ENCODE results near the gene SS18. TPM values are rescaled to one million over a fixed set of nuclear protein-coding genes. Genes with fewer than 3 reads are reported as not detected.
"Not testable (repeated sequence)": the region's sequence is repeated elsewhere in the genome, so short reads cannot be mapped to it uniquely, and the experiment has no call there.

Gene SS18
- 148 and 151 TPM in 2 replicates for total RNA-seq (2014; rRNA removed; shearing (Covaris generic))

GRCh38 chr18:26090130-26091046 lies at the start of gene SS18:
SS18 (minus strand) TSS chr18:26090613; CDS start chr18:26090569, 44 bp downstream.
- DNase-seq (ENCODE audit: low read depth), result peak; percentile 94

GRCh38 chr18:26135548-26135947 lies 45.1 kb upstream of the SS18 start:
- DNase-seq (ENCODE audit: low read depth), result no peak

DNA sequence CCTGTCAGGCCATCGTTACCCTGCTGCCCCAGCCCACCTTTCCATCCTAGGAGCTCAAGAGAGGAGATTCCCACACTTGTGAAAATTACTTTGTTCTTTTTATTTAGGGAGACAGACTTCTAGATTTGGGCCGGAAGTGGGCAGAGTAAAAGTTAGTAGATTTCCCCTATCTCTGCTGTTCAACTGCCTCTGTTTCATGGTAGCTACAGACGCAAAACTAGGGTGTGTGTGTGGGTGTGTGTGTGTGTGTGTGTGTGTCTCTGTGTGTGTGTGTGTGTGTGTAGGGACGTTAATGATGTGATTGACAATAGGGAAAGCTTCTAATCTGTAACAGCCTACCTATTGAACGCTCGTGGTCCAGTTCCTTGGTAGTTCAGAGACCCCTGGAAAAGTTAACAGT lies 43.7 kb upstream of the SS18 start:
- DNase-seq (ENCODE audit: low read depth), result no peak

GRCh38 chr18:26133652-26134051 lies 43.2 kb upstream of the SS18 start, which contains the start of gene PSMA8:
PSMA8 (plus strand) TSS chr18:26133869; CDS start chr18:26133966, 97 bp downstream.
- DNase-seq (ENCODE audit: low read depth), result no peak

DNA sequence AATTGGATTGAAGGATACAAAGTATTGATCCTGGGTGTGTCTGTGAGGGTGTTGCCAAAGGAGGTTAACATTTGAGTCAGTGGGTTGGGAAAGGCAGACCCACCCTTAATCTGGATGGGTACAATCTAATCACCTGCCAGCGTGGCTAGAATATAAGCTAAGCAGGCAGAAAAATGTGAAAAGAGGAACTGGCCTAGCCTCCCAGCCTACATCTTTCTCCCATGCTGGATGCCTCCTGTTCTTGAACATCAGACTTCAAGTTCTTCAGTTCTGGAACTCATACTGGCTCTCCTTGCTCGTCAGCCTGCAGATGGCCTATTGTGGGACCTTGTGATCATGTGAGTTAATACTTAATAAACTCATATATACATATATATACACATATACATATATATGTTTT lies 37.8 kb upstream of the SS18 start:
- not testable (repeated sequence) for DNase-seq (ENCODE audit: low read depth)

GRCh38 chr18:26127786-26128185 lies 37.4 kb upstream of the SS18 start:
- no peak for DNase-seq (ENCODE audit: low read depth)

GRCh38 chr18:26121994-26122393 lies 31.6 kb upstream of the SS18 start:
- DNase-seq (ENCODE audit: low read depth), result peak; percentile 21

DNA sequence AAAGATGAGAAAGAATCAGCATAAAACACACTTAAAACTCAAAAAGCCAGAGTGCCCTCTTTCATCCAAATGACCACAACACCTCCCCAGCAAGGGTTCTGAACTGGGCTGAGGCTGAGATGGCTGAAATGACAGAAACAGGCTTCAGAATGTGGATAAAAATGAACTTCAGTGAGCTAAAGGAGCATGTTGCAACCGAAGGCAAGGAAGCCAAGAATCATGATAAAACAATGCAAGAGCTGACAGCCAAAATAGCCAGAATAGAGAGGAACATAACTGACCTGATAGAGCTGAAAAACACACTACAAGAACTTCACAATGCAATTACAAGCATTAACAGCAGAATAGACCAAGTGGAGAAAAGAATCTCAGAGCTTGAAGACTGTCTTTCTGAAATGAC lies 31.1 kb upstream of the SS18 start:
- no peak for DNase-seq (ENCODE audit: low read depth)

DNA sequence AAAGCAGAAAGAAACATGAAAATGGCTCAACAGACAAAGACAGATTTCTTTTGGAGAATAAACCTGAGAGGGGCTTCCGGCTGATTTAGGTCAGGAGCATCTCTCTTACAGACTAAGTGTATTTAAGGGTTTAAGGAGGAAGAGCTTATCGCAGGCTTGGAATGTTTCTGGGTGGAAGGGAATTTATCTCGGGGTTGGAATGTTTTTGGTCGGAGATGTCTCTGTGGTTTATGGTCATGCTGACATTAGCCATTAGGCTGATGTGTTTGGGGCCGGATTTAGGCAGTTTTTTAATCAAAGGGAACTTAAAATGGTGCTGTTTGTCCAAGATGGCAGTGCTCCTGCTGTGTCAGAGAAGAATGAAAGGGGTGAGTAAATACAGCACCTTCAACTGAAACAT lies 28.8 kb upstream of the SS18 start:
- peak; percentile 24 for DNase-seq (ENCODE audit: low read depth)

GRCh38 chr18:26104035-26104434 lies 13.6 kb upstream of the SS18 start:
- no peak for DNase-seq (ENCODE audit: low read depth)

DNA sequence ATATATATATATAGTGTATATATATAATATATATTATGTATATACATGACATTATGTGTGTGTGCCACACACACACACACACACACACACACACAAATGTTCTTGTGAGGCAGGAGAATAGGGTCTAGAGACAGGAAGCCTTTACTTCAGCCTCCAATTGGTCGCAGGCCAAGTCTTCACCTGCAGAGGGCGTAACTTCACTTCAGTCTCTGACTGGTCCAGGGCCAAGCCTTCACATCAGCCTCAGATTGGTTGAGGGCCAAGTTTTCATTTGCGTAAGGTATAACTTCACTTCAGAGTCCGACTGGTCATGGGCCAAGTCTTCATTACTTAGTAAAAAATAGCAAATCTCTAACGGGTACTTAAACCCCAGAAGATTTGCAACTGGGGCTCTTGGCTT lies 13.2 kb upstream of the SS18 start:
- DNase-seq (ENCODE audit: low read depth), result peak; percentile 12

DNA sequence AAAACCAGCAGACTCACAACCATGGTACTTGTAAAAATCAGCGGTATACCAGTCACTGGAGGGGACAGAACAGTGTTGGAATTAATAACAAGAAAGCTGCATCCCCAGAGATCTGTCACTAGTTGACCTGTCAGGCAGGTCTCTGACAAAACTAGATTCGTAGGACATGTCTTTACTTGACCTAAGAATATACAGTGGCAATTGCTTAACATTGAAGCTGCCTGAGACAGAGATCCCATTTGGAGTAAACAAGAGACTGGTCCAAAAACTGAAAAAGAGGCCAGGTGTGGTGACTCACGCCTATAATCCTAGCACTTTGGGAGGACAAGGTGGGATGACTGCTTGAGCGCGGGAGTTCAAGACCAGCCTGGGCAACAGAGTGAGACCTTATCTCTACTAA lies 7.2 kb upstream of the SS18 start:
- DNase-seq (ENCODE audit: low read depth), result no peak

GRCh38 chr18:26096852-26097251 lies 6.4 kb upstream of the SS18 start:
- DNase-seq (ENCODE audit: low read depth), result no peak

DNA sequence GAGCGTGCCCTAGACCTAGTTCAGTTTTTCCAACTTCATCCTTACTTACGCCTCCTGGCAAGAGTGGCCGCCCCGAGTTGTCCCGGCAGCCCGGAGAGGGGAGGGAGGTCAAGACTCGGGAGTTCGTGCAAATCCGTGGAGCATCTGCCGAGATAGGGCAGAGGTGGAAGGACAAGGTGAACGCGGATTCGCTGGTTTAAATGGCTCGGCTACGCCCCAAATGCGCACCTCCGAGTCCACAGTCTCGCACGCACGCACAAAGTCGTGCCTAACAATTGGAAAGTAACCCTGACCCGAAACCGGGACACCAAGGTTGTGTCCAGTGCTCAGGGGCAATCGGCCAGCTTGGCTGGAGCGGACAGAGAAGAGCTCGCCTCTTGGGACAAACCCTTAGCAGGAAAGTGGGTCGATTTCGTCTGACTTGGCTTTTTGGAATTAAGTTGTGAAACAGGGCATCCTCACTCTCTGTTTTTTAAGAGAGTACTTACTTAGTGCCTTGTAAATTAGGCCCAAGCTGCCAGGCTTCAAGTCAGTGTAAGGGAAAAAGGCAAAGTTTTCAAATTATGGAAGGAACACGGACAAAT lies 726 bp upstream of the SS18 start:
- peak; percentile 81 for DNase-seq (ENCODE audit: low read depth)

DNA sequence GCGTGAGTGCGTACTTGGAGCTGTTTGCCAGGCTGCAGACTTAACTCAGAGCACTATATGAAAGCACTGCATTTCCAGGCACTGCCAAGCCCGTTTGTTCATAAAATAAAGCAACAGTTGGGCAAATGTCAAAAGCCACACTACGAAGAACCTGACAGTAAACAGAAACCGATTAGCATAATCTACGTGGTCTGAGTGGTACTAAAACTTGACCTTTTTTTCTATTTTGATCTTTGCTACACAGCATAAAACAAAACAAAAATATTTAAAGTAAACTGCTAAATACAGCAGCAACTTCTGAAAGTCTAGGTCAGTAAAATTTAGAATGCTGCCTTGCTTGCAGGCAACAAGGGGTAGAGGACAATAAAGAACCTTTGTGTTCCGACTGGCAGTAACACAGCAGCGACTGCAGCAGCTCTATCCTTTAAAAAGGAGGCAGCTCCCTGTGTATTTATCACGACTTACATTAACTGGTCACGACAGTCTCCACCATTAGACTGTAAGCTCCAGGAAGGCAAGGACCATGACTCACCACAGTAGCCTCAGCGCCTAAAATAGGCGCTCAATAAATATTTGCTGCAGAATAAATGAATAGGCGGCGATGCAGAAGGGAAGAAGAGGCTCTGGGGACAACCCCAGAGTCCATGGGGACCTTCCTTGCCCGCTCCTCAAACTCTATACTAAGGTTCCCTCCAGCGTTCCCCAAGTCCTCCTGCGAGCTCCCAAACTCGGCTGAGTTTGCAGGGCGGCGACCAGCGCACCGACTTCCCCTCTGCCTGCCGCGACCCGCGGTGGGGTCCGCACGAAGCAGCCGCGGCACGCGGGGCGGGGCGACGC lies 902 bp downstream of the SS18 start:
- peak; percentile 48 for DNase-seq (ENCODE audit: low read depth)

GRCh38 chr18:26088487-26088886 lies 1.9 kb downstream of the SS18 start:
- peak; percentile 6 for DNase-seq (ENCODE audit: low read depth)

- DNase-seq (ENCODE audit: low read depth), result no peak
Observed at GRCh38 chr18:26086959-26087358, 3.5 kb downstream of the SS18 start.

DNA sequence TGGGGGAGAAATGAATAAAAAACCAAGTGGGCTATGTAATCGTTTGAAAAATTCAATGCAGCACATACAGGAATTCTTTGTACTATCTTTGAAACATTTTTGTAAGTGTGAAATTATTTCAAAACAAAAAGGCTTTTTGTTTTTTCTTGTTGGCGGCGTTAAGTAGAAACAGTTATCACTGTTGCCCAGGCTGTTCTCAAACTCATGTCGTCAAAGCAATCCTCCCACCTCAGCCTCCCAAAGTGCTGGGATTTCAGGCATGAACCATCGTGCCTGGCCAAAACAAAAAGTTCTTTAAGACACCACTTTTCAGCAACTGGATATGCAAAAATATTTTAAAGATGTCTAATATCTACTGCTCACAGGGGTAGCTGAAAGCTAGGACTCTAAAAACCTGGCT lies 5.4 kb downstream of the SS18 start:
- DNase-seq (ENCODE audit: low read depth), result no peak

GRCh38 chr18:26083099-26083498 lies 7.3 kb downstream of the SS18 start:
- DNase-seq (ENCODE audit: low read depth), result no peak

GRCh38 chr18:26082475-26082874 lies 7.9 kb downstream of the SS18 start:
- peak; percentile 56 for DNase-seq (ENCODE audit: low read depth)

DNA sequence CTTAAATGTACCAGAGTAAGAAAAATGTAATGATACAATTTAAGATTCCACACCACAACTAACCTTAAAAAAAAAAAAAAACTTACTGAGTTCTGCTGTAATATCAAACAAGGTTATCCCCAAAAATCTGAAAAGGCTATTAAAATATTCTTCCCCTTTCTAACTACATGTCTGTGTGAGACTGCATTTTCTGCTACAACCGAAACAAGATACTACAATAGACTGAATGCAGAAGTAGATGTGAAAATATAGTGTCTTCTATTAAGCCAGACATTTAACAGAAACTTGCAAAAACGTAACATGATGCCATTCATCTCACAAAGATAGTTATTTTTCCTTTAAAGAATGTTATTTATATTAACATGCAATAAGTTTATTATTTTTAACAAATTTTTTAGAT lies 16.2 kb downstream of the SS18 start:
- DNase-seq (ENCODE audit: low read depth), result no peak

- no peak for DNase-seq (ENCODE audit: low read depth)
Observed at GRCh38 chr18:26073758-26074157, 16.7 kb downstream of the SS18 start.

Data from M059J (cell line).